HepG2 (cell line): ENCODE data around the gene SMARCC1. TPM values are rescaled to one million over a fixed set of nuclear protein-coding genes. Genes with fewer than 3 reads are reported as not detected.

Experiments used
- ATF1 ChIP-seq: IDR thresholded peaks from 2 replicates; pipeline ENCODE4 v1.6.1; 2016; ENCODE audit warnings: mild to moderate bottlenecking, control low read depth
- CHD2 ChIP-seq: IDR thresholded peaks from 2 replicates; pipeline ENCODE4 v1.6.1; 2011; ENCODE audit warnings: low read depth, low read length, improper control_type of control experiment
- CHD4 ChIP-seq: fragments of 200-600 bp; sonication (generic); IDR thresholded peaks from 2 replicates; pipeline ENCODE4 v1.7.0; 2017; ENCODE audit warnings: mild to moderate bottlenecking, low read length, borderline replicate concordance
- EZH2 ChIP-seq: conservative IDR thresholded peaks from 2 replicates; pipeline ENCODE4 v1.6.1; 2012; ENCODE audit warnings: mild to moderate bottlenecking, low read depth, low read length, moderate library complexity
- HDAC1 ChIP-seq: sonication (generic); formaldehyde crosslinking; IDR thresholded peaks from 2 replicates; pipeline ENCODE4 v1.5.1; 2020; ENCODE audit warnings: mild to moderate bottlenecking, missing genetic modification reagents
- HNF1A ChIP-seq, 2 experiments: sonication (generic) in 1 of 2; formaldehyde crosslinking in 1 of 2; IDR thresholded peaks; 2 replicates each; pipeline versions ENCODE4 v1.4.0 to v1.6.1; 2016 to 2020; ENCODE audit warnings: borderline replicate concordance in 1 of 2, low read depth in 1 of 2, mild to moderate bottlenecking in 1 of 2, missing genetic modification reagents in 1 of 2
- ISX ChIP-seq: sonication (generic); formaldehyde crosslinking; conservative IDR thresholded peaks from 2 replicates; pipeline ENCODE4 v1.5.0; 2020; ENCODE audit warnings: missing genetic modification reagents
- MXD4 ChIP-seq: IDR thresholded peaks from 2 replicates; pipeline ENCODE4 v1.6.1; 2016; ENCODE audit warnings: mild to moderate bottlenecking, missing biosample characterization, missing genetic modification reagents
- NCOA2 ChIP-seq: sonication (generic); formaldehyde crosslinking; IDR thresholded peaks from 2 replicates; pipeline ENCODE4 v1.8.0; 2022; ENCODE audit warnings: inconsistent platforms
- THAP9 ChIP-seq: sonication (generic); formaldehyde crosslinking; IDR thresholded peaks from 2 replicates; pipeline ENCODE4; 2020; ENCODE audit warnings: missing genetic modification reagents, mild to moderate bottlenecking, borderline replicate concordance
- TMF1 ChIP-seq: sonication (generic); formaldehyde crosslinking; IDR thresholded peaks from 2 replicates; pipeline ENCODE4 v1.8.1; 2022; ENCODE audit warnings: low read depth, missing genetic modification reagents
- ZNF670 ChIP-seq: sonication (generic); formaldehyde crosslinking; IDR thresholded peaks from 2 replicates; pipeline ENCODE4 v1.8.0; 2022; ENCODE audit warnings: mild to moderate bottlenecking, missing genetic modification reagents, borderline replicate concordance
- ZNF777 ChIP-seq: sonication (generic); formaldehyde crosslinking; IDR thresholded peaks from 2 replicates; pipeline ENCODE4 v1.4.0; 2020; ENCODE audit warnings: missing genetic modification reagents
- ZSCAN9 ChIP-seq: IDR thresholded peaks from 2 replicates; pipeline ENCODE4 v1.6.1; 2016; ENCODE audit warnings: borderline replicate concordance
- polyA plus RNA-seq, 8 experiments: library from polyadenylated mRNA; depleted of rRNA in 3 of 8; stranded (reverse) in 7 of 8; unstranded in 1 of 8; fragments of >200 nt; fragmentation: Illumina TruSeq in 4 of 8; extraction: Trizol in 4 of 8; gene quantifications; 2 replicates each; pipeline versions ENCODE4 v1.2.1 to v1.2.3, GENCODE V29; 2011 to 2016; ENCODE audit warnings: low read depth in 4 of 8, missing spikeins in 1 of 8, mixed read lengths in 1 of 8; ENCODE audit not compliant: insufficient read depth in 1 of 8
- total RNA-seq, 5 experiments: library from RNA; depleted of rRNA; stranded (reverse); fragments of >200 nt; fragmentation: Illumina TruSeq; extraction: Trizol; gene quantifications; 2 replicates each; pipeline ENCODE4 v1.2.3, GENCODE V29; 2016; ENCODE audit warnings: low read depth in 1 of 5
- TF ChIP-seq, protein P1 (sequence below): sonication (generic); formaldehyde crosslinking; IDR thresholded peaks from 2 replicates; pipeline ENCODE4 v1.5.0; 2020; ENCODE audit warnings: mild to moderate bottlenecking, missing genetic modification reagents, borderline replicate concordance
- TF ChIP-seq, protein P2 (sequence below): sonication (generic); formaldehyde crosslinking; IDR thresholded peaks from 2 replicates; pipeline ENCODE4 v1.4.0; 2020; ENCODE audit warnings: mild to moderate bottlenecking, missing genetic modification reagents

Gene SMARCC1
- total and polyA plus RNA-seq, 2 of the 13 experiments (the other 11 are each of a cell fraction or from before 2014, with no cell fraction given): 47.9 to 58.4 TPM

GRCh38 chr3:47781685-47782445, at the start of gene SMARCC1 (continued):
- TF ChIP-seq ZNF670 (CRISPR knock-in tag) (peak; percentile 80; the same call in 1 of the 2 replicates), THAP9 (CRISPR knock-in tag) (peak; percentile 70; the same call in 1 of the 2 replicates), MXD4 (CRISPR knock-in tag) (0 out of 2 replicates have a peak, but pooled peaks have one; percentile 14), ZNF777 (CRISPR knock-in tag) (peak; percentile 55; the same call in 1 of the 2 replicates), HDAC1 (peak; percentile 67), CHD4 (no peak), NCOA2 (CRISPR knock-in tag) (no peak; the same call in 1 of the 2 replicates), ISX (CRISPR knock-in tag) (no peak), HNF1A (IDR thresholded peaks at IDR 0.05; ENCODE audit: low read depth) (no peak), HNF1A (CRISPR knock-in tag; IDR thresholded peaks at IDR 0.05; ENCODE audit: borderline replicate concordance) (no peak), CHD2 (peak; percentile 91), ATF1 (no peak), ZSCAN9 (CRISPR knock-in tag) (no peak; the same call in 1 of the 2 replicates), TMF1 (CRISPR knock-in tag) (peak; percentile 69; the same call in 1 of the 2 replicates), EZH2 (no peak)
- TF ChIP-seq, protein P1, sequence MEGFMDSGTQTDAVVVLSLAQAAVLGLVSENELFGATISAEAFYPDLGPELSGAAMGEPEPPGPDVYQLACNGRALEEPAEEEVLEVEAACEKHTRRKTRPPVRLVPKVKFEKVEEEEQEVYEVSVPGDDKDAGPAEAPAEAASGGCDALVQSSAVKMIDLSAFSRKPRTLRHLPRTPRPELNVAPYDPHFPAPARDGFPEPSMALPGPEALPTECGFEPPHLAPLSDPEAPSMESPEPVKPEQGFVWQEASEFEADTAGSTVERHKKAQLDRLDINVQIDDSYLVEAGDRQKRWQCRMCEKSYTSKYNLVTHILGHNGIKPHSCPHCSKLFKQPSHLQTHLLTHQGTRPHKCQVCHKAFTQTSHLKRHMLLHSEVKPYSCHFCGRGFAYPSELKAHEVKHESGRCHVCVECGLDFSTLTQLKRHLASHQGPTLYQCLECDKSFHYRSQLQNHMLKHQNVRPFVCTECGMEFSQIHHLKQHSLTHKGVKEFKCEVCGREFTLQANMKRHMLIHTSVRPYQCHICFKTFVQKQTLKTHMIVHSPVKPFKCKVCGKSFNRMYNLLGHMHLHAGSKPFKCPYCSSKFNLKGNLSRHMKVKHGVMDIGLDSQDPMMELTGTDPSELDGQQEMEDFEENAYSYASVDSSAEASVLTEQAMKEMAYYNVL: 0 out of 2 replicates have a peak, but pooled peaks have one; percentile 20
- TF ChIP-seq, protein P2, sequence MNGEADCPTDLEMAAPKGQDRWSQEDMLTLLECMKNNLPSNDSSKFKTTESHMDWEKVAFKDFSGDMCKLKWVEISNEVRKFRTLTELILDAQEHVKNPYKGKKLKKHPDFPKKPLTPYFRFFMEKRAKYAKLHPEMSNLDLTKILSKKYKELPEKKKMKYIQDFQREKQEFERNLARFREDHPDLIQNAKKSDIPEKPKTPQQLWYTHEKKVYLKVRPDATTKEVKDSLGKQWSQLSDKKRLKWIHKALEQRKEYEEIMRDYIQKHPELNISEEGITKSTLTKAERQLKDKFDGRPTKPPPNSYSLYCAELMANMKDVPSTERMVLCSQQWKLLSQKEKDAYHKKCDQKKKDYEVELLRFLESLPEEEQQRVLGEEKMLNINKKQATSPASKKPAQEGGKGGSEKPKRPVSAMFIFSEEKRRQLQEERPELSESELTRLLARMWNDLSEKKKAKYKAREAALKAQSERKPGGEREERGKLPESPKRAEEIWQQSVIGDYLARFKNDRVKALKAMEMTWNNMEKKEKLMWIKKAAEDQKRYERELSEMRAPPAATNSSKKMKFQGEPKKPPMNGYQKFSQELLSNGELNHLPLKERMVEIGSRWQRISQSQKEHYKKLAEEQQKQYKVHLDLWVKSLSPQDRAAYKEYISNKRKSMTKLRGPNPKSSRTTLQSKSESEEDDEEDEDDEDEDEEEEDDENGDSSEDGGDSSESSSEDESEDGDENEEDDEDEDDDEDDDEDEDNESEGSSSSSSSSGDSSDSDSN (CRISPR knock-in tag): peak; percentile 95
